HepG2 (cell line): ENCODE data around the gene ARIH1.

Experiments
- CCAR2 ChIP-seq: fragments of 200-400 bp; formaldehyde crosslinking; optimal IDR thresholded peaks from 2 replicates; pipeline ENCODE3; 2018; ENCODE audit warnings: low read depth, mild to moderate bottlenecking, low read length, moderate library complexity
- KLF13 ChIP-seq: sonication (generic); formaldehyde crosslinking; IDR thresholded peaks from 2 replicates; pipeline ENCODE4 v1.4.0; 2020; ENCODE audit warnings: mild to moderate bottlenecking, missing genetic modification reagents
- MAF1 ChIP-seq: sonication (generic); formaldehyde crosslinking; IDR thresholded peaks from 2 replicates; pipeline ENCODE4 v1.5.0; 2020; ENCODE audit warnings: missing genetic modification reagents, borderline replicate concordance
- MAZ ChIP-seq, 2 experiments: sonication (generic) in 1 of 2; formaldehyde crosslinking in 1 of 2; IDR thresholded peaks; 2 replicates each; pipeline versions ENCODE4 v1.5.0 to v1.6.1; 2012 to 2020; ENCODE audit warnings: low read depth in 2 of 2, mild to moderate bottlenecking in 2 of 2, borderline replicate concordance in 1 of 2, improper control_type of control experiment in 1 of 2, low read length in 1 of 2, missing genetic modification reagents in 1 of 2, moderate library complexity in 1 of 2
- NR2F6 ChIP-seq, 2 experiments: IDR thresholded peaks; 2 replicates each; pipeline ENCODE4 v1.6.1; 2016; ENCODE audit warnings: antibody characterized with exemption in 1 of 2, mild to moderate bottlenecking in 1 of 2
- POLR2A ChIP-seq, 2 experiments: IDR thresholded peaks; 2 replicates each; pipeline ENCODE4 v1.6.1; 2011; ENCODE audit warnings: low read depth in 2 of 2, low read length in 2 of 2, mild to moderate bottlenecking in 1 of 2, moderate library complexity in 1 of 2; ENCODE audit not compliant: insufficient read depth in 1 of 2
- RBM39 ChIP-seq: fragments of 200-400 bp; formaldehyde crosslinking; IDR thresholded peaks from one replicate; pipeline ENCODE4 v1.6.1; 2018; ENCODE audit warnings: antibody characterized with exemption, mild to moderate bottlenecking, low read depth, low read length; ENCODE audit not compliant: poor library complexity, severe bottlenecking
- SMC3 ChIP-seq: IDR thresholded peaks from 2 replicates; pipeline ENCODE4 v1.6.1; 2011; ENCODE audit warnings: low read length, improper control_type of control experiment
- TP53 ChIP-seq: sonication (generic); formaldehyde crosslinking; conservative IDR thresholded peaks from 2 replicates; pipeline ENCODE4 v1.4.0; 2020; ENCODE audit warnings: missing genetic modification reagents
- ZNF20 ChIP-seq: sonication (generic); formaldehyde crosslinking; IDR thresholded peaks from 2 replicates; pipeline ENCODE4 v1.4.0; 2020; ENCODE audit warnings: mild to moderate bottlenecking, moderate library complexity, missing genetic modification reagents
- ZNF274 ChIP-seq: sonication (generic); formaldehyde crosslinking; IDR thresholded peaks from 2 replicates; pipeline ENCODE4 v1.5.1; 2020; ENCODE audit warnings: mild to moderate bottlenecking, missing genetic modification reagents
- ZNF816 ChIP-seq: sonication (generic); formaldehyde crosslinking; IDR thresholded peaks from 2 replicates; pipeline ENCODE4 v1.8.0; 2022; ENCODE audit warnings: missing genetic modification reagents, mild to moderate bottlenecking, borderline replicate concordance

DNA sequence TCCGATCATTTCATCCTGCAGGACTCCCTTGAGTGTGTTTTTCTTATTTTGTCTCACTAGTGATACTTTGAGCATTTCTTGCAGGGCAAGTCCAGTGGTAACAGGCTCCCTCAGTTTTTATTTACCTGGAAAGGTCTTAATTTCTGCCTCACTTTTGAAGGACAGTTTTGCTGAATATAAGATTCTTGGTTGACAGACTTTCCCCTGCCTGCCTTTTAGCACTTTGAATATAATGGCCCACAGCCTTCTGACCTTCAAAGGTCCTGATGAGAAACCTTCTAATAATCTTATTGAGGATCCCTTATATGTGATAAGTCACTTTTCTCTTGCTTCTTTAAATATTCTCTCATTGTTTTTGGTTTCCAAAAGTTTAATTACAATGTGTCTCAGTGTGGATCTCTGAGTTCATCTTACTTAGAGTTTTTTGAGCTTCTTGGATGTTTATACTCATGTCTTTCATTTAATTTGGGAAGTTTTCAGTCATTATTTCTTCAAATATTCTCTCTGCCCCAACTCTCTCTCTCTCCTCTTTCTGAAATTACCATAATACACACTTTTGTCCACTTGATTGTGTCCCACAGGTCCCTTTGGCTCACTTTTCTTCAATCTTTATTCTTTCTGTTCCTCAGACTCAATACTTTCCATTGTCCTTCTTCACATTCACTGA is 36.3 kb upstream of the ARIH1 start:
- TF ChIP-seq MAF1 (CRISPR knock-in tag) (no peak), NR2F6 (IDR thresholded peaks at IDR 0.05) (no peak), NR2F6 (CRISPR knock-in tag; IDR thresholded peaks at IDR 0.05) (no peak), KLF13 (CRISPR knock-in tag) (no peak), RBM39 (no peak), POLR2A (IDR thresholded peaks at IDR 0.05; ENCODE audit: insufficient read depth in 1 of 2, low read depth in 2 of 2, low read length in 2 of 2) (no peak), MAZ (IDR thresholded peaks at IDR 0.05; ENCODE audit: borderline replicate concordance, low read depth, low read length) (no peak), MAZ (CRISPR knock-in tag; IDR thresholded peaks at IDR 0.05; ENCODE audit: low read depth) (no peak), ZNF274 (CRISPR knock-in tag) (no peak), ZNF20 (CRISPR knock-in tag) (no peak), SMC3 (no peak), ZNF816 (CRISPR knock-in tag) (no peak), CCAR2 (no peak), TP53 (CRISPR knock-in tag) (no peak)
